GM18520 (cell line): Measurements from ENCODE around the gene GID4.
"Not testable (repeated sequence)": the region's sequence is repeated elsewhere in the genome, so short reads cannot be mapped to it uniquely, and the experiment has no call there.

ENCODE experiments used
- ATAC-seq: cut with Tn5 transposase; IDR thresholded peaks from one replicate; pipeline ENCODE4 v1.9.1; 2021; ENCODE audit not compliant: unreplicated experiment

The GID4 gene

GRCh38 chr17:18038861-18039534 is at the start of gene GID4, which contains the start of gene ATPAF2:
Gene GID4 (plus strand): TSS chr17:18039408. CDS start chr17:18039465, 57 bp downstream.
Gene ATPAF2 (minus strand): TSS chr17:18039168. CDS start chr17:18039013, 155 bp downstream.
- ATAC-seq: peak; percentile 89

GRCh38 chr17:17989618-17990017 is 49.6 kb upstream of the GID4 start:
- ATAC-seq: no peak

- ATAC-seq: no peak
Observed at GRCh38 chr17:17990282-17990681, 48.9 kb upstream of the GID4 start.

- no peak for ATAC-seq
Observed at GRCh38 chr17:17993366-17993765, 45.8 kb upstream of the GID4 start.

- ATAC-seq: no peak
Observed at GRCh38 chr17:17993852-17994251, 45.4 kb upstream of the GID4 start.

GRCh38 chr17:17994271-17995069 is 44.7 kb upstream of the GID4 start:
- no peak for ATAC-seq

GRCh38 chr17:17995887-17996286 is 43.3 kb upstream of the GID4 start:
- ATAC-seq: not testable (repeated sequence)

- no peak for ATAC-seq
Observed at GRCh38 chr17:17998934-17999333, 40.3 kb upstream of the GID4 start.

- no peak for ATAC-seq
Observed at GRCh38 chr17:17999364-18000029, 39.7 kb upstream of the GID4 start.

- ATAC-seq: no peak
Observed at GRCh38 chr17:18000030-18000408, 39.2 kb upstream of the GID4 start.

GRCh38 chr17:18002171-18002570 is 37.0 kb upstream of the GID4 start:
- no peak for ATAC-seq

GRCh38 chr17:18004345-18004744 is 34.9 kb upstream of the GID4 start:
- ATAC-seq: no peak

- ATAC-seq: no peak
Observed at GRCh38 chr17:18004884-18005305, 34.3 kb upstream of the GID4 start.

- no peak for ATAC-seq
Observed at GRCh38 chr17:18005496-18005895, 33.7 kb upstream of the GID4 start.

- ATAC-seq: no peak
Observed at GRCh38 chr17:18006495-18007239, 32.5 kb upstream of the GID4 start.

GRCh38 chr17:18008496-18009268 is 30.5 kb upstream of the GID4 start:
- ATAC-seq: no peak

GRCh38 chr17:18009609-18010420 is 29.4 kb upstream of the GID4 start:
- ATAC-seq: no peak

- no peak for ATAC-seq
Observed at GRCh38 chr17:18011286-18011685, 27.9 kb upstream of the GID4 start.

- no peak for ATAC-seq
Observed at GRCh38 chr17:18014006-18014405, 25.2 kb upstream of the GID4 start.
